ENCODE results near the gene ABHD2. TPM values are rescaled to one million over a fixed set of nuclear protein-coding genes. Genes with fewer than 3 reads are reported as not detected.
A peak's percentile ranks its signal among the peaks of the same experiment; 100 is the strongest.

Gene ABHD2
- total and polyA plus RNA-seq, 2 donors (not counting 3 experiments of a cell fraction or from before 2014, with no cell fraction given) = 14.0 to 62.2 TPM

GRCh38 chr15:89143503-89144162 is 55.4 kb downstream of the ABHD2 start:
- ChIA-PET POLR2A (interaction anchor here (1.1 to 1.6 kb wide), 2 partner anchors 11 to 55 kb away, joined by 3 to 5 read pairs; partner anchors contain the start of gene ABHD2), CTCF (interaction anchor here (0.8 to 1.8 kb wide), 7 partner anchors 14 to 86 kb away, joined by 3 to 10 read pairs (median 6); no protein-coding TSS in a partner anchor)
- H3K9ac ChIP-seq (replicated peaks; ENCODE audit: extremely low read depth, insufficient read depth, low read length) = no peak overlapping the region
- H3K4me2 ChIP-seq (ENCODE audit: insufficient read depth, low read length) = peak overlapping the region; percentile 49
- H3K9me1 ChIP-seq (replicated peaks; ENCODE audit: control insufficient read depth, extremely low read depth, insufficient read depth, low read length) = no peaks in the 10 kb centered on the region
- DNase-seq (ENCODE audit: low read depth, low spot score) = peak; percentile 88
- H2AFZ ChIP-seq (ENCODE audit: low read depth, low read length) = no peak overlapping the region
- H3K36me3 ChIP-seq (ENCODE audit: control insufficient read depth in 2 of 2, extremely low read depth in 1 of 2, insufficient read depth in 2 of 2, low read length in 2 of 2) = no peaks in the 10 kb centered on the region
- H4K20me1 ChIP-seq (replicated peaks; ENCODE audit: control insufficient read depth, extremely low read depth, insufficient read depth, low read length) = no peaks in the 10 kb centered on the region
- peak overlapping the region; percentile 68 for H3K27ac ChIP-seq (ENCODE audit: insufficient read depth, low read depth, low read length)
- H3K79me2 ChIP-seq (ENCODE audit: control insufficient read depth, insufficient read depth, low read length) = no peaks in the 10 kb centered on the region
- BruUV-seq (replicated peaks) = no TSS peak
- dilution Hi-C loops (cut with MboI; ENCODE audit: extremely low pct_ligation_motif_present, low sequenced_read_pairs) = no loop called here
- peaks cover 26% of the 10 kb centered on the region for H3K4me1 ChIP-seq (ENCODE audit: control insufficient read depth, extremely low read depth, insufficient read depth, low read length)
- H3K4me3 ChIP-seq (replicated peaks in 1 of 3; ENCODE audit: insufficient read depth in 1 of 3, low read depth in 1 of 3, low read length in 3 of 3) = no peak overlapping the region
- H3K27me3 ChIP-seq (ENCODE audit: control insufficient read depth in 2 of 2, insufficient read depth in 2 of 2, low read length in 2 of 2) = no peaks in the 10 kb centered on the region
- peak; percentile 50 for FAIRE-seq
- intact Hi-C loops (cut with micrococcal nuclease) = loop anchor here (1.0 kb wide), 2 partner anchors 11 to 24 kb away; no protein-coding TSS in a partner anchor
- TF ChIP-seq POLR2AphosphoS5 (IDR thresholded peaks at IDR 0.05; ENCODE audit: insufficient read depth, low read depth, low read length) = peak; percentile 41
- TF ChIP-seq GATA2 (IDR thresholded peaks at IDR 0.05; ENCODE audit: insufficient read depth, insufficient read length, low read depth, low read length) = peak; percentile 80
- no peak for TF ChIP-seq MYC (IDR thresholded peaks at IDR 0.05; ENCODE audit: low read depth, low read length)
- TF ChIP-seq JUN (IDR thresholded peaks at IDR 0.05; ENCODE audit: borderline replicate concordance, insufficient read depth, insufficient read length, low read depth) = peak; percentile 57
- TF ChIP-seq FOS (IDR thresholded peaks at IDR 0.05; ENCODE audit: borderline replicate concordance, insufficient read depth, low read length) = peak; percentile 41
- TF ChIP-seq EZH2 (IDR thresholded peaks at IDR 0.05; ENCODE audit: borderline replicate concordance, low read depth, low read length, severe bottlenecking) = no peak
- no peak for TF ChIP-seq POLR2A (IDR thresholded peaks at IDR 0.05; ENCODE audit: low read depth, low read length)
- no peaks in the 10 kb centered on the region for H3K9me3 ChIP-seq (replicated peaks; ENCODE audit: control insufficient read depth, insufficient read depth, low read length)

- H3K9me1 ChIP-seq (replicated peaks; ENCODE audit: control insufficient read depth, extremely low read depth, insufficient read depth, low read length) = no peaks in the 10 kb centered on the region
- no peaks in the 10 kb centered on the region for H3K9me3 ChIP-seq (replicated peaks; ENCODE audit: control insufficient read depth, insufficient read depth, low read length)
- dilution Hi-C loops (cut with MboI; ENCODE audit: extremely low pct_ligation_motif_present, low sequenced_read_pairs) (no loop called here), intact Hi-C loops (cut with micrococcal nuclease) (loop anchor here (1.0 kb wide), 1 partner anchor 23 kb away; no protein-coding TSS in a partner anchor)
- H4K20me1 ChIP-seq (replicated peaks; ENCODE audit: control insufficient read depth, extremely low read depth, insufficient read depth, low read length) = no peaks in the 10 kb centered on the region
- no peaks in the 10 kb centered on the region for H3K79me2 ChIP-seq (ENCODE audit: control insufficient read depth, insufficient read depth, low read length)
- FAIRE-seq (no peak), DNase-seq (ENCODE audit: low read depth, low spot score) (no peak)
- H3K27me3 ChIP-seq (ENCODE audit: control insufficient read depth in 2 of 2, insufficient read depth in 2 of 2, low read length in 2 of 2) = no peaks in the 10 kb centered on the region
- TF ChIP-seq EZH2 (IDR thresholded peaks at IDR 0.05; ENCODE audit: borderline replicate concordance, low read depth, low read length, severe bottlenecking) (no peak), POLR2A (IDR thresholded peaks at IDR 0.05; ENCODE audit: low read depth, low read length) (no peak), JUN (IDR thresholded peaks at IDR 0.05; ENCODE audit: borderline replicate concordance, insufficient read depth, insufficient read length, low read depth) (no peak), FOS (IDR thresholded peaks at IDR 0.05; ENCODE audit: borderline replicate concordance, insufficient read depth, low read length) (no peak), CTCF (IDR thresholded peaks at IDR 0.05; ENCODE audit: extremely low read depth in 1 of 2, insufficient read depth in 1 of 2, low read depth in 1 of 2, low read length in 2 of 2) (no peak), MYC (IDR thresholded peaks at IDR 0.05; ENCODE audit: low read depth, low read length) (no peak), POLR2AphosphoS5 (IDR thresholded peaks at IDR 0.05; ENCODE audit: insufficient read depth, low read depth, low read length) (no peak), GATA2 (IDR thresholded peaks at IDR 0.05; ENCODE audit: insufficient read depth, insufficient read length, low read depth, low read length) (no peak)
- TF ChIP-seq, protein P1, sequence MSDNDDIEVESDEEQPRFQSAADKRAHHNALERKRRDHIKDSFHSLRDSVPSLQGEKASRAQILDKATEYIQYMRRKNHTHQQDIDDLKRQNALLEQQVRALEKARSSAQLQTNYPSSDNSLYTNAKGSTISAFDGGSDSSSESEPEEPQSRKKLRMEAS (IDR thresholded peaks at IDR 0.05; ENCODE audit: insufficient read depth, insufficient read length) = no peak
- no peaks in the 10 kb centered on the region for H3K36me3 ChIP-seq (ENCODE audit: control insufficient read depth in 2 of 2, extremely low read depth in 1 of 2, insufficient read depth in 2 of 2, low read length in 2 of 2)
- ChIA-PET CTCF (interaction anchor here (1.4 kb wide), 2 partner anchors 15 to 54 kb away, joined by 3 to 7 read pairs; no protein-coding TSS in a partner anchor), POLR2A (no interaction called here)
- H3K4me3 ChIP-seq (replicated peaks in 1 of 3; ENCODE audit: insufficient read depth in 1 of 3, low read depth in 1 of 3, low read length in 3 of 3) = no peak overlapping the region
- H2AFZ ChIP-seq (ENCODE audit: low read depth, low read length) = no peak overlapping the region
- H3K4me2 ChIP-seq (ENCODE audit: insufficient read depth, low read length) = no peak overlapping the region
- H3K4me1 ChIP-seq (ENCODE audit: control insufficient read depth, extremely low read depth, insufficient read depth, low read length) = peaks cover 21% of the 10 kb centered on the region
- no peak overlapping the region for H3K9ac ChIP-seq (replicated peaks; ENCODE audit: extremely low read depth, insufficient read depth, low read length)
- no peak overlapping the region for H3K27ac ChIP-seq (ENCODE audit: insufficient read depth, low read depth, low read length)
- no TSS peak for BruUV-seq (replicated peaks)
These were observed 56.2 kb downstream of the ABHD2 start for GRCh38 chr15:89144491-89144890.

Data from endothelial cell of umbilical vein (primary cell).